GM19324 (cell line): ENCODE data around the gene SNX11.

ENCODE experiments used
- ATAC-seq: cut with Tn5 transposase; IDR thresholded peaks from one replicate; pipeline ENCODE4 v1.9.1; 2021; ENCODE audit warnings: mild to moderate bottlenecking, moderate library complexity; ENCODE audit not compliant: unreplicated experiment, low FRiP score

Gene SNX11

DNA sequence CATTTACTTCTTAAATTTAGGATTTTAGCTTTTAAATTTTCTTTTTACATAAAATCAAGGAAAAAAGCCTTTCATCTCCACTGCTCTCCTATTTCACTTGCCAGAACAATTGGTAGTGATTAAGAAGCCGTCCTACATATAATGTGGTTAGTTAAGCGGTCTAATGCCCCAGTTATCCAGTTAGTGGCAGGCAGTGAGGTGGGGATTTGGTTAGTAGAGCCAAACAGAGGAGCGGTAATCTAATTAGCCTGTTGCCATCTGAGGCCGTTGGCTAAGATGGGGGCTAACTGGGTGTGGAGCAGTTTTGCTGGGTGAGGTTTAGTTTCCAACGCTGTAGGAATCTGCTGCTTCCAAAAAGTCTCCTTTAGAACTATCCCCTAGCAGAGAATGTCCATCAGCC, 22.4 kb downstream of the SNX11 start:
- no peak for ATAC-seq

- ATAC-seq: no peak
Measured at GRCh38 chr17:48131216-48131824, 23.8 kb downstream of the SNX11 start.

DNA sequence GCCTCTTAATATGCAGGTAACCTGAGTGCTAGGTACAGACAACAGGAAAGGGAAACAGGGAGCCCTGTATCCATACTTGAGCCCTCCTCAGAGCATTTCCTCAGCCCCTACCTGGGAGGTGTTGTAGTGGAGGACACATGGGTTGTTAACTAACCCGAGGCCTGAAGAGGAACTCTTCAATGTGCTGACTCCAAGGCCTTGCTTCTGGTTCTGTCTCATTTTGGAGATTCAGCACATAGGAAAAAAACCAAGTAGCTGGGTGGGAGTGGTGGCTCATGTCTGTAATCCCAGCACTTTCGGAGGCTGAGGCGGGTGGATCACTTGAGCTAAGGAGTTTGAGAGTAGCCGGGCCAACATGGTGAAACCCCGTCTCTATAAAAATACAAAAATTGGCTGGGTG, 24.8 kb downstream of the SNX11 start:
- no peak for ATAC-seq

GRCh38 chr17:48134912-48135480, 27.4 kb downstream of the SNX11 start:
- no peak for ATAC-seq

DNA sequence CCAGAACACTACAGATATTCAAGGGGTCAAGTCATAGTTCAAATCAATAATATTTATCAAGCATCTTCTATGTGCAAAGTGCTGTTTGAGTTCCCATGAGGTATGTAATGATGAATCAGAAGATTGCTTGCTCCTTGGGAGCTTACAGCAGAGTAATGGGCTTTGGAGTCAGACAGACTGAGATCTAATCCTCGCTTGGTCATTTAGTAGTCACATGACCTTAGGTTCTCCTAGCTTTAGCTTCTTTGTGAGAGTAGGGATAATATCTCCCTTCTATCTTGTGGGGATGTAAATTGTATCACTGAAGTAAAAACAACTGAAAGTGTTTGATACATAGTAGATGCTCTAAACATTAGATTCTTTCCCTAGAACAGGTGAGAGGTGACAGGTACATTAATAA, 30.1 kb downstream of the SNX11 start:
- ATAC-seq: no peak

DNA sequence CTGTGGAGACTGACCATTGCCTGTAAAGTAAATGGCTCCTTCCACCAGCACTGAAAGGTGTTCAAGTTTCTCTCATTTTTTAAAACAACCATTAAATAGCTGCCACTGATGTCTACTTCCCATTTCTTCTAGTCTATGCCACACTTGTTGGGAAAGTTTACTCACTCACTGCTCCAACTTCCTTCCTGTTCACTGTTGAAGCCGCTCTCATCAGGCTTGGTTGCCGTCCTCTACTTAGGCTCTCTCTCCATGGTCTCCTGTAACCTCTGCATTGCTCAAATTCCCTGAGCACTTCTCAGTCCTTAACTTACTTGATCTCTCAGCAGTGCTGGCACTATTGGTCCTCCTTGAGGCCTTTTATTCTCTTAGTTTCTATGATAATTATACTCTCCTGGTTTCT, 32.4 kb downstream of the SNX11 start:
- no peak for ATAC-seq

GRCh38 chr17:48143629-48144028, 36.1 kb downstream of the SNX11 start:
- no peak for ATAC-seq

GRCh38 chr17:48144231-48144630, 36.7 kb downstream of the SNX11 start:
- ATAC-seq: no peak

DNA sequence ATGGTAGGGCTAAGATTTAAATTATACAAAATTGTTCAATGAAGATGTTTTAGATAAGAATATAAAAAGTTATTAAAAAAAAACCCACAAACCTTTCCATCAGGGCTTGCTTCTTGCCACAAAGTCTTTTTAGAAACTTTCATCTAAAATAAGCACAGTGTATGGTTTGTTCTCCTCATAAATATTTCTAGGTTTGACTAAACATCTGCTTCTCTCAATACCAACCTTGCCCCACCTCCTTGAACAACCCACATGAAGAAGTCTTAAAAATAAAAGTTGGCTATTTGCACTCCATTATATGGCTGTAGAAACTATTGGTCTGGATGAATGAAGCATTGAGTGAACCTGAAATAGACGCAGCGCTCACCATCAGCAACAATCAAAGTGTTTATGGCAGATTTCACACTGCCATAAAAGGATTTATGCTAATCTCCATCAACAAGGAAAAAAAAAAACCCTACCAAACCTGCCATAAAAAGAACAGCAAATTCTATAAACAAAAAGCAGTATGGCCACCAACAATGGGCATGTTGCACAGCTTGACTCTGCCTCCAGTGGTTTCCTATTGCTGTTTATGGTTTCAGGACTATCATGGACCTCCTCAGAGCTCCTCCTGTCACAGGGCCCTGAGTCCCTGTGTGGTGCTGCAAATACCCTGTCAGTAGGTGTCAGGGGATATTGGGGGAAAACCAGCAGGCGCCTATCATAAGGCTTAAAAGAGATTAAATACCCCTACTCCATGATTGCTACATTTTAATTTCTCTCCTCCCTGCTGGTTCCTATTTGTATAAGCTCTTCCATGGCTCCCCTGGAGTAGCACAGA, 37.6 kb downstream of the SNX11 start:
- ATAC-seq: no peak

DNA sequence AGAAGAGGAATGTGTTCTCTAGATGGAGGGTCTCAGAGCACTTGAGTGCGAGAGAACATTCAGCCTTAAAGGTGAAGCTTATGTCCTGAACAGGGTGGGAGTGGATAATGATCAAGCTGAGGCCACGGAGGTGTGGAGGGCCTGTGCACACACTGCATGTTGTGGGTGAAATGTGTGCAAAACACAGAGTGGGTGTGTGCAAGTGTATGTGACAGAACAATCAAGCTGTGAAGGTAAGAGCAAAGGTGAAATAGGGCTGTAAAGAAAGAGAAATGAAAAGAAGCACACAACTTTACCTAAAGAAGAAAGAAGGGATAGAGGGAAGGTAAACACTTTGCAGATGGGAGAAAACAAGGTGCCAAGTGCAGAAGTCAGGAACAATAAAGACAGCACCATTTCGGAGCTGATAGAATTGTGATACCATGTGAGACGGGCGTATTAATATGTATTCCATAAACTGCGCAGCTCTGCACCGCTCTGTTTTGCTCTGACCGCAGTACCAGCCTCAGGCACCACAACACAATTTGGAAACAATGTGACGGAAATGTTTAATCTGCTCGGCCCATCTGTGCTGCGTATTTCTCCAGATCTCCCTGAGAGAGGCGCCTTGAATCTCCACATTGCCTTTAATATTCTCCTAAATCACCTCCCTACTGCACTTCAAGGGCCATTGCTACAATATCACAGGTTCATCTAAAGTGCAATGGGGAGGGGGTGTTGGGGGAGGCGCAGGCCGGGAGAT, 40.6 kb downstream of the SNX11 start:
- ATAC-seq: no peak

GRCh38 chr17:48148854-48149786, 41.6 kb downstream of the SNX11 start:
- no peak for ATAC-seq

DNA sequence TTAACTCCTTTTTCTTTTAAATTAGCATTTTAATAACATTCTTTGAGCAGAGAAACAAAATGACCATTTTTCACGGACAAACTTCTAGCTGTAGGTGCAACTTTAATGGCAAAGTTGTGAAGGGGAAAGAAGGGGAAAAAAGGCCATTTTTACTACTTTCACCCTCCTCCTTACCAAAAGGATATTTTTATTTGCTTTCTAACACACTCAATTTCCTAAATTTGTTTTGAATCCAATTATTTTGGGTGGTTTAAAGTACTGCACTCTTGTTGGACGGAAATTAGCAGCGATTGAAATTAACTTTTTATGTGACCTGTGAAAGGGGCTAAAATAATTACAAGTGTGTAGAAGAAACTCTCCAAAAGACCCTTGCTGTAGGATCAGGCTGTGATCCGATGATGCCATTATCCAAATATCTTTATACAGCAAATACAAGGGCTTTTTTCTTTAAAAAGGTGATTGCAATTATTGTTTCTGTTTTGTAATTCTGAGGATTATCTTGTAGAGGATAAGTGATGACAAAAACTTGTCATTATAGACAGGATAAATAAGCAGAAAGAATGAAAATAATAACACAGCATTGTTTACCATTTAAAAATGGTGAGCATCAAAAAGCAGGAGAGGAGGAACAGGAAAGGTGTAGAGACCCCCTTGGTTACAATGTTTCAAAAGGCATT, 42.4 kb downstream of the SNX11 start:
- no peak for ATAC-seq

GRCh38 chr17:48150597-48151001, 43.0 kb downstream of the SNX11 start:
- no peak for ATAC-seq

DNA sequence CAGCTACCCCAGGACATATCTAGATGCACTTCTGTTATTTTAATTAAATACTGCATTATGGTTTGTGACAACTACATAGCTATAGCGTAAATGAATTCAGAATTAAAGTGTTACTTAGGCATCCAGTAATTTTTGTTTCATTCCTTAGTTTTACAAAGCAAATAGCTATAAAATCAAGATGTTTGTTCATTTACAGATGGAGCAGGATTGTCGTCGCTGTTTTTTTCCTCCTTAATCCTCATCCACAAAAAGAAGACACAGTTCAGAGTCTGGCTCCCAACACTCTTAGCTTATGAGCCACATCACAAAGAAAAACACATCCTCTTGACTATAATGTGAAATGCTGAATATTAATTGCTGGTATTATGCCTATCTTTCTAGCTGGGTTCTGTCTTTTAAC, 43.7 kb downstream of the SNX11 start:
- no peak for ATAC-seq

DNA sequence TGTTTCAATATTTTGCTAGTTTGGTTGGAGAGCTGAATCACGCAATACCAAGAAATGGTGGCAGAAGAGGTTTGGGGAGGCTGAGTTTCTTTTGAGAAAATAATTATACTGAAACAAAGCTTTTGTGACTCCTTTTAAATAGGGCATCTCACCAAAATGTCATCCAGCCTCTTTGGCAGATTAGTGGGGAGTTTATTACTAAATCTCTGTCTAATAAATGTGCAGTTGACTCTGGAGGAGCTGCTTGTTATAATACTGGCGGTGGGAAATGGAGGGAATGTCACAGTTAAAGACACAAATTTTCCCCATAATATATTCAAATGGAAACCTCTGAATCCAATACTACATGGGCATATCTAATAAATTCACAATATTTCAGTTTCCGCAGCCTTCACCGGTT, 44.7 kb downstream of the SNX11 start:
- ATAC-seq: no peak

GRCh38 chr17:48153691-48154358, 46.3 kb downstream of the SNX11 start:
- no peak for ATAC-seq

DNA sequence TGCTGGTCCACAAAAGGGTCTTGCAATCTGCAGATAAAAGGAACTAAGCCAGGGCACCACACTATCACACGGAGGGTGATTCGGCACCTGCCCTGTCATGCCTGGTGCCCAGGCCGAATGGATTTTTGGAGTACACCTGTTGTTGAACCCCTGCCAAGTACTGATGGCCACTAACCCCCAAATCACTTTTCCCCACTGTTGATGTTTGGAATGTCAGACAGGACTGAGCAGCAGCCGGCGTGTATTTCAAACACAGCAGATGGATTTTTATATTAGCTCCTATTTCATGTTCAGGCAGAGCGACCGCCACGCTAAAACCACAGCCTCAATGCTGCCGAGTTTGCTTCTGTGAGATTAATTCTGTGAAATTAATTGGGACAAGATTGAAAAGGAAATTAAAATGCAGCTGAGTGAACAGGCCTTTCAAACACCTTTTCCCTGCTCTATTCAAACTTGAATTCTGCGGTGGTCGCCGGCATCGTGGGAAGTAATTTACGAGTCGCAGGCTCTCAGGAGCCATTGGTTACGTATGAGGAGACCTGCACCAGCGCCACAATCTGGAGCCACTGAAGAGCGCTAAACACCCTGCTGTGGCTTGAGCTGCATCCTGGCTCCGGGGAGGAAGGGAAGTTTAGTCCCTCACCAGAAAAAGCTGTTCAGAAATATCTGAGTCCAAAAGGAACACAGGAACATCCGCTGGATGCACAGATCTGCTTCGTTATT, 48.5 kb downstream of the SNX11 start:
- no peak for ATAC-seq

DNA sequence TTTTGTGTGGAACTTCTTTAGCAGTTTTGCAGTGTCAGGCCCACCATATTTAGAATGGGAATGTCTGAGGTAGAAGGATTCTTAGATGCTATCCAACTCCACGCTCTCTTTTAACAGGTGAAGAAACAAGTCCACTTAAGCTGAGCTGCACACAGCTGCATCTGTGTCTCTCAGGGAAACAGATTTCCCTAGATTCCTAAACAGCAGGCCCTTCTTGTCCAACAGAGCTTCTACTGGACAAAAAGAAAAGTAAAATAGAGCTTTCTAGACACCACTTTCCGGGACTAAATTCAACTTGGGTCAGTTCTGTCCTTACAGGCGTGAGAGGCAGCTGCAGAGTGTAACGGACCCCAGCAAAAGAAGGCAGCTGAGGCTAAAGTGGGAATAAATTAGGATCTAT, 51.7 kb downstream of the SNX11 start:
- ATAC-seq: no peak
